Natural killer cell treated with Interleukin-12 subunit alpha and Interleukin-12 subunit beta and Interleukin-15 and Interleukin-18, amount 100 ng/mL, for 72 hours (primary cell): ENCODE data around the gene PTCD2. TPM values are rescaled to one million over a fixed set of nuclear protein-coding genes. Genes with fewer than 3 reads are reported as not detected.

ENCODE experiments used
- ATAC-seq, 2 donors: fragments of 150-1000 bp; cut with Tn5 transposase in 1 of 2; sonication (Bioruptor Pico), chemical (Tn5 transposase) in 1 of 2; 2 replicates each; pipeline ENCODE4 v1.10.0; 2021
- DNase-seq: peaks from one replicate; pipeline ENCODE4 v3.0.0; 2022; ENCODE audit warnings: low spot score
- H3K27ac Mint-ChIP-seq, 2 donors: 1 replicate in 1 of 2; 2 replicates in 1 of 2; pipeline ENCODE4 v1.8.0; 2022; ENCODE audit warnings: mixed read lengths in 2 of 2, mild to moderate bottlenecking in 1 of 2, moderate library complexity in 1 of 2
- H3K27me3 Mint-ChIP-seq, 2 donors: 1 replicate in 1 of 2; 2 replicates in 1 of 2; pipeline ENCODE4 v1.8.0; 2022; ENCODE audit warnings: mixed read lengths in 2 of 2
- H3K36me3 Mint-ChIP-seq: one replicate; pipeline ENCODE4 v1.8.0; 2022; ENCODE audit warnings: mixed read lengths
- H3K4me1 Mint-ChIP-seq, 2 donors: 1 replicate in 1 of 2; 2 replicates in 1 of 2; pipeline ENCODE4 v1.8.0; 2022; ENCODE audit warnings: low read depth in 2 of 2, mixed read lengths in 2 of 2, mild to moderate bottlenecking in 1 of 2
- H3K4me3 Mint-ChIP-seq: one replicate; pipeline ENCODE4 v1.8.0; 2022; ENCODE audit warnings: mixed read lengths
- H3K9me3 Mint-ChIP-seq: 2 replicates; pipeline ENCODE4 v1.8.0; 2022; ENCODE audit warnings: mixed read lengths
- total RNA-seq, 2 donors: library from RNA; stranded (reverse); gene quantifications; one replicate each; pipeline ENCODE4 v1.2.3, GENCODE V29; 2022

PTCD2 gene
- total RNA-seq, 2 donors from 2014 or later = 8.0 to 11.3 TPM

- Mint-ChIP-seq H3K9me3 (no peaks in the 10 kb centered on the region), H3K4me3 (no peak overlapping the region), H3K36me3 (peaks cover 10% of the 10 kb centered on the region), H3K27me3 (no peaks in the 10 kb centered on the region), H3K27ac (no peak overlapping the region), H3K4me1 (peaks cover 3 to 4% of the 10 kb centered on the region in 2 donors)
- no peak for DNase-seq
- ATAC-seq = no peak
These were observed 46.3 kb downstream of the PTCD2 start for GRCh38 chr5:72366324-72366976.

- ATAC-seq = no peak
- Mint-ChIP-seq H3K27me3 (no peaks in the 10 kb centered on the region), H3K4me3 (no peak overlapping the region), H3K36me3 (no peaks in the 10 kb centered on the region), H3K9me3 (no peaks in the 10 kb centered on the region), H3K27ac (no peak overlapping the region), H3K4me1 (peaks cover 3 to 4% of the 10 kb centered on the region in 2 donors)
- no peak for DNase-seq
These were observed 48.1 kb downstream of the PTCD2 start for GRCh38 chr5:72368271-72368670.

GRCh38 chr5:72369301-72369700, 49.1 kb downstream of the PTCD2 start:
- ATAC-seq = no peak
- H3K9me3 Mint-ChIP-seq = no peaks in the 10 kb centered on the region
- H3K4me3 Mint-ChIP-seq = no peak overlapping the region
- H3K4me1 Mint-ChIP-seq = peaks cover 3 to 4% of the 10 kb centered on the region in 2 donors
- H3K36me3 Mint-ChIP-seq = no peaks in the 10 kb centered on the region
- DNase-seq = no peak
- no peaks in the 10 kb centered on the region for H3K27me3 Mint-ChIP-seq
- no peak overlapping the region for H3K27ac Mint-ChIP-seq

GRCh38 chr5:72369711-72370110, 49.5 kb downstream of the PTCD2 start:
- no peak for DNase-seq
- Mint-ChIP-seq H3K4me1 (peaks cover 3 to 4% of the 10 kb centered on the region in 2 donors), H3K27me3 (no peaks in the 10 kb centered on the region)

GRCh38 chr5:72372331-72372730, 52.2 kb downstream of the PTCD2 start:
- H3K4me3 Mint-ChIP-seq = no peak overlapping the region

More at GRCh38 chr5:72369711-72370110, 49.5 kb downstream of the PTCD2 start:
- Mint-ChIP-seq H3K36me3 (no peaks in the 10 kb centered on the region), H3K4me3 (no peak overlapping the region), H3K27ac (no peak overlapping the region), H3K9me3 (no peaks in the 10 kb centered on the region)
- ATAC-seq = no peak

GRCh38 chr5:72372923-72373322, 52.8 kb downstream of the PTCD2 start:
- Mint-ChIP-seq H3K9me3 (no peaks in the 10 kb centered on the region), H3K4me3 (no peak overlapping the region), H3K27ac (no peak overlapping the region), H3K4me1 (no peaks in the 10 kb centered on the region), H3K36me3 (no peaks in the 10 kb centered on the region), H3K27me3 (peaks cover 4 to 11% of the 10 kb centered on the region in 2 donors)
- no peak for DNase-seq
- ATAC-seq = no peak

More at GRCh38 chr5:72372331-72372730, 52.2 kb downstream of the PTCD2 start:
- ATAC-seq (no peak), DNase-seq (no peak)
- Mint-ChIP-seq H3K36me3 (no peaks in the 10 kb centered on the region), H3K27me3 (peaks cover 2 to 10% of the 10 kb centered on the region in 2 donors), H3K4me1 (no peaks in the 10 kb centered on the region), H3K9me3 (no peaks in the 10 kb centered on the region), H3K27ac (no peak overlapping the region)

- peaks cover 12 to 21% of the 10 kb centered on the region in 2 donors for H3K27me3 Mint-ChIP-seq
- H3K4me1 Mint-ChIP-seq = no peaks in the 10 kb centered on the region
- H3K4me3 Mint-ChIP-seq = no peak overlapping the region
- H3K9me3 Mint-ChIP-seq = no peaks in the 10 kb centered on the region
- no peaks in the 10 kb centered on the region for H3K36me3 Mint-ChIP-seq
- no peak overlapping the region for H3K27ac Mint-ChIP-seq
- DNase-seq (no peak), ATAC-seq (no peak)
These were observed 54.7 kb downstream of the PTCD2 start for GRCh38 chr5:72374844-72375243.

- no peaks in the 10 kb centered on the region for H3K36me3 Mint-ChIP-seq
- DNase-seq = no peak
- H3K4me1 Mint-ChIP-seq = no peaks in the 10 kb centered on the region
- no peak overlapping the region for H3K27ac Mint-ChIP-seq
- H3K9me3 Mint-ChIP-seq = no peaks in the 10 kb centered on the region
- ATAC-seq = no peak
- no peak overlapping the region for H3K4me3 Mint-ChIP-seq
- H3K27me3 Mint-ChIP-seq = peaks cover 13 to 31% of the 10 kb centered on the region in 2 donors
These were observed 56.2 kb downstream of the PTCD2 start for GRCh38 chr5:72376381-72376780.

GRCh38 chr5:72377910-72378638, 57.9 kb downstream of the PTCD2 start:
- no peak for ATAC-seq
- Mint-ChIP-seq H3K4me3 (no peak overlapping the region), H3K27me3 (peaks cover 13 to 32% of the 10 kb centered on the region in 2 donors), H3K36me3 (no peaks in the 10 kb centered on the region), H3K9me3 (no peaks in the 10 kb centered on the region), H3K4me1 (no peaks in the 10 kb centered on the region), H3K27ac (no peak overlapping the region)
- DNase-seq = no peak

- Mint-ChIP-seq H3K27me3 (peaks cover 13 to 32% of the 10 kb centered on the region in 2 donors), H3K36me3 (no peaks in the 10 kb centered on the region), H3K27ac (no peak overlapping the region), H3K9me3 (no peaks in the 10 kb centered on the region), H3K4me1 (no peaks in the 10 kb centered on the region), H3K4me3 (no peak overlapping the region)
- ATAC-seq = no peak
- no peak for DNase-seq
These were observed 58.6 kb downstream of the PTCD2 start for GRCh38 chr5:72378639-72379289.

GRCh38 chr5:72379936-72380335, 59.8 kb downstream of the PTCD2 start:
- H3K9me3 Mint-ChIP-seq = no peaks in the 10 kb centered on the region
- H3K36me3 Mint-ChIP-seq = no peaks in the 10 kb centered on the region
- no peaks in the 10 kb centered on the region for H3K4me1 Mint-ChIP-seq
- no peak for ATAC-seq
- peaks cover 15 to 32% of the 10 kb centered on the region in 2 donors for H3K27me3 Mint-ChIP-seq
- H3K27ac Mint-ChIP-seq = no peak overlapping the region
- DNase-seq = no peak
- H3K4me3 Mint-ChIP-seq = no peak overlapping the region

GRCh38 chr5:72380492-72381274, 60.5 kb downstream of the PTCD2 start:
- no peak for ATAC-seq
- peaks cover 15 to 28% of the 10 kb centered on the region in 2 donors for H3K27me3 Mint-ChIP-seq
- no peaks in the 10 kb centered on the region for H3K9me3 Mint-ChIP-seq
- no peaks in the 10 kb centered on the region for H3K4me1 Mint-ChIP-seq
- DNase-seq = no peak
- no peak overlapping the region for H3K4me3 Mint-ChIP-seq
- no peaks in the 10 kb centered on the region for H3K36me3 Mint-ChIP-seq
- H3K27ac Mint-ChIP-seq = no peak overlapping the region

- Mint-ChIP-seq H3K4me3 (no peak overlapping the region), H3K27me3 (peaks cover 8 to 28% of the 10 kb centered on the region in 2 donors)
- no peak for DNase-seq
These were observed 63.1 kb downstream of the PTCD2 start for GRCh38 chr5:72383280-72383679.

More at GRCh38 chr5:72383280-72383679, 63.1 kb downstream of the PTCD2 start:
- Mint-ChIP-seq H3K36me3 (no peaks in the 10 kb centered on the region), H3K4me1 (no peaks in the 10 kb centered on the region), H3K27ac (no peak overlapping the region), H3K9me3 (no peaks in the 10 kb centered on the region)
- no peak for ATAC-seq
